ENCODE data around the gene MACROH2A1.

MACROH2A1 gene

DNA sequence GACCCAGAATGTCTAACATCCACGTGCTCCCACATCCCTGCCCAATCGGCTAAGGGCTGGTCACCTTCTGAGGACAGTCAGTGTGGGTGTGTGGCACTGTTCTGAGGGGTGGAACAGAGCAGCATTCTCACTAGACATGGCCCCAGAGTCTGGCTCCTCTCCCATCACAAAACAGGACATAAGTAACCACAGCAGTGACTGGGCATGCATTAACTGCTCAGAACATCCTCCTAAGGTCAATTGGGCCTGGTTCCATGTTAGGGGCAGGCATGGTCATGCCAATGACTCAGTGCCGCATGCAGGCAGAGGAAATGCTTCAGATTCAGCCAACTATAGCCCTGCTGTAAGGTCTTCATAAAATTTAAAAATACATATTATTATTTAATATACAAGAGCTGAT is 12.9 kb downstream of the MACROH2A1 start:
- H4K20me1 ChIP-seq (ENCODE audit: insufficient read depth, low read length): no peaks in the 10 kb centered on the region

GRCh38 chr5:135385576-135385975 is 13.5 kb downstream of the MACROH2A1 start:
- H3K9ac ChIP-seq (ENCODE audit: low read length): no peak overlapping the region
- no peaks in the 10 kb centered on the region for H3K4me1 ChIP-seq (ENCODE audit: insufficient read depth, low read length, severe bottlenecking)
- H2AFZ ChIP-seq (ENCODE audit: low read length): no peak overlapping the region
- H3F3A ChIP-seq (ENCODE audit: insufficient read depth, low read length): no peaks in the 10 kb centered on the region
- H3K27ac ChIP-seq (ENCODE audit: low read depth, low read length, poor library complexity, severe bottlenecking): no peak overlapping the region
- H3K79me2 ChIP-seq (ENCODE audit: insufficient read depth, low read length): peaks cover 48% of the 10 kb centered on the region
- no peak overlapping the region for H3K4me2 ChIP-seq (ENCODE audit: low read length)
- H3K9me2 ChIP-seq (ENCODE audit: low read depth, low read length): no peaks in the 10 kb centered on the region
- TF ChIP-seq CTCF (IDR thresholded peaks at IDR 0.05; ENCODE audit: low read length) (no peak), EZH2 (IDR thresholded peaks at IDR 0.05; ENCODE audit: borderline replicate concordance, low read length) (no peak)
- H3K27me3 ChIP-seq (ENCODE audit: insufficient read depth, low read length): no peaks in the 10 kb centered on the region
- no peak overlapping the region for H3K4me3 ChIP-seq (ENCODE audit: low read depth, low read length, poor library complexity, severe bottlenecking)
- H3K9me3 ChIP-seq (ENCODE audit: low read length): no peaks in the 10 kb centered on the region
- peaks cover 96% of the 10 kb centered on the region for H3K36me3 ChIP-seq (ENCODE audit: insufficient read depth, low read length)
- H4K20me1 ChIP-seq (ENCODE audit: insufficient read depth, low read length): no peaks in the 10 kb centered on the region

More for the DNA sequence above, 12.9 kb downstream of the MACROH2A1 start:
- H3K27ac ChIP-seq (ENCODE audit: low read depth, low read length, poor library complexity, severe bottlenecking): no peak overlapping the region
- no peaks in the 10 kb centered on the region for H3F3A ChIP-seq (ENCODE audit: insufficient read depth, low read length)
- H3K4me3 ChIP-seq (ENCODE audit: low read depth, low read length, poor library complexity, severe bottlenecking): no peak overlapping the region
- TF ChIP-seq CTCF (IDR thresholded peaks at IDR 0.05; ENCODE audit: low read length): no peak
- TF ChIP-seq EZH2 (IDR thresholded peaks at IDR 0.05; ENCODE audit: borderline replicate concordance, low read length): no peak
- H3K9ac ChIP-seq (ENCODE audit: low read length): no peak overlapping the region
- no peaks in the 10 kb centered on the region for H3K9me3 ChIP-seq (ENCODE audit: low read length)
- peaks cover 96% of the 10 kb centered on the region for H3K36me3 ChIP-seq (ENCODE audit: insufficient read depth, low read length)
- peaks cover 53% of the 10 kb centered on the region for H3K79me2 ChIP-seq (ENCODE audit: insufficient read depth, low read length)
- no peaks in the 10 kb centered on the region for H3K4me1 ChIP-seq (ENCODE audit: insufficient read depth, low read length, severe bottlenecking)
- no peaks in the 10 kb centered on the region for H3K9me2 ChIP-seq (ENCODE audit: low read depth, low read length)
- no peak overlapping the region for H3K4me2 ChIP-seq (ENCODE audit: low read length)
- H3K27me3 ChIP-seq (ENCODE audit: insufficient read depth, low read length): no peaks in the 10 kb centered on the region
- no peak overlapping the region for H2AFZ ChIP-seq (ENCODE audit: low read length)

DNA sequence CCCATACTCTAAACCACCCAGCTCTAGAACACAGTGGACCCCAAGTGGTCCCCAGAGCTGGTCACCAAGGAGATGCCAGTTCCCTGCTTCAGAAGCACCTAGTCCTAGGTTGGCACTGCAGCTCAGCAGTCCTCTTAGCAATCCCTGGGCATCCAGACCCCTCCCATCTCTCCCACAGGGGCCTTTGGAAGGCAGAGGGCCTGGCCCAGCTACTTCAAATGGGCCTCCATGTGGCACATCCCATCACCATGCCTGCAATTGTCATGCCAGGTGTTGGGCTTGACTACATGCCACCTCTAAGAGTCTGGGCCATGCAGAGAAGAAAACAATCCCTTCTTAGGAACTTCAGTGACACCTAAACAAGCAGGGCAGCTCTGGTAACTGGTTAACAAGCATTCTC is 14.1 kb downstream of the MACROH2A1 start:
- no peak overlapping the region for H3K4me3 ChIP-seq (ENCODE audit: low read depth, low read length, poor library complexity, severe bottlenecking)
- H4K20me1 ChIP-seq (ENCODE audit: insufficient read depth, low read length): no peaks in the 10 kb centered on the region
- no peak overlapping the region for H2AFZ ChIP-seq (ENCODE audit: low read length)
- no peaks in the 10 kb centered on the region for H3K4me1 ChIP-seq (ENCODE audit: insufficient read depth, low read length, severe bottlenecking)
- H3K9ac ChIP-seq (ENCODE audit: low read length): no peak overlapping the region
- H3K9me2 ChIP-seq (ENCODE audit: low read depth, low read length): no peaks in the 10 kb centered on the region
- H3K4me2 ChIP-seq (ENCODE audit: low read length): no peak overlapping the region
- H3F3A ChIP-seq (ENCODE audit: insufficient read depth, low read length): no peaks in the 10 kb centered on the region
- peaks cover 95% of the 10 kb centered on the region for H3K36me3 ChIP-seq (ENCODE audit: insufficient read depth, low read length)
- H3K79me2 ChIP-seq (ENCODE audit: insufficient read depth, low read length): peaks cover 41% of the 10 kb centered on the region
- no peak overlapping the region for H3K27ac ChIP-seq (ENCODE audit: low read depth, low read length, poor library complexity, severe bottlenecking)
- no peaks in the 10 kb centered on the region for H3K9me3 ChIP-seq (ENCODE audit: low read length)
- TF ChIP-seq CTCF (IDR thresholded peaks at IDR 0.05; ENCODE audit: low read length) (no peak), EZH2 (IDR thresholded peaks at IDR 0.05; ENCODE audit: borderline replicate concordance, low read length) (no peak)
- no peaks in the 10 kb centered on the region for H3K27me3 ChIP-seq (ENCODE audit: insufficient read depth, low read length)
